Common myeloid progenitor, CD34-positive (primary cell): ENCODE measurements around the gene NPR1.
A peak's percentile ranks its signal among the peaks of the same experiment; 100 is the strongest.
"Not testable (repeated sequence)": the region's sequence is repeated elsewhere in the genome, so short reads cannot be mapped to it uniquely, and the experiment has no call there.

ENCODE experiments used
- CTCF ChIA-PET: fragments of 350-600 bp; sonication (Branson Sonifier 250); formaldehyde crosslinking; loops from one replicate; lab custom pipeline; 2021; ENCODE audit warnings: antibody characterized with exemption; lab: Charles Lee
- POLR2A ChIA-PET: fragments of 350-600 bp; sonication (Branson Sonifier 250); formaldehyde crosslinking; loops from one replicate; lab custom pipeline; 2021; ENCODE audit warnings: antibody characterized with exemption; lab: Charles Lee
- DNase-seq, 3 donors: peaks; one replicate each; pipeline versions ENCODE4 v3.0.0 to v3.0.0-alpha.2; 2013
- H3K27ac ChIP-seq, 2 experiments: 1 replicate in 1 of 2; 2 replicates in 1 of 2; pipeline ENCODE4 v1.7.0; 2013; ENCODE audit warnings: inconsistent platforms in 2 of 2, low read length in 2 of 2, mild to moderate bottlenecking in 2 of 2, low read depth in 1 of 2, moderate library complexity in 1 of 2; ENCODE audit not compliant: severe bottlenecking in 2 of 2, insufficient read depth in 1 of 2, poor library complexity in 1 of 2
- H3K27me3 ChIP-seq, 5 experiments: replicated peaks in 2 of 5; 1 replicate in 3 of 5; 2 replicates in 2 of 5; pipeline versions ENCODE4 v1.6.1 to v1.7.0; 2013; ENCODE audit warnings: low read length in 4 of 5, mild to moderate bottlenecking in 2 of 5, moderate library complexity in 2 of 5, inconsistent platforms in 1 of 5; ENCODE audit not compliant: insufficient read depth in 5 of 5, control insufficient read depth in 4 of 5
- H3K36me3 ChIP-seq, 4 experiments: 1 replicate in 2 of 4; 2 replicates in 2 of 4; pipeline versions ENCODE4 v1.6.1 to v1.7.0; 2013; ENCODE audit warnings: low read length in 3 of 4, control low read depth in 1 of 4, mild to moderate bottlenecking in 1 of 4; ENCODE audit not compliant: control insufficient read depth in 4 of 4, insufficient read depth in 4 of 4
- H3K4me1 ChIP-seq, 4 experiments: 1 replicate in 3 of 4; 2 replicates in 1 of 4; pipeline versions ENCODE4 v1.6.1 to v1.7.1; 2013; ENCODE audit warnings: low read length in 3 of 4, mild to moderate bottlenecking in 3 of 4, control low read depth in 1 of 4, inconsistent platforms in 1 of 4, moderate library complexity in 1 of 4; ENCODE audit not compliant: control insufficient read depth in 4 of 4, insufficient read depth in 4 of 4; ENCODE audit errors: control extremely low read depth in 1 of 4
- H3K4me3 ChIP-seq, 7 experiments: 1 replicate in 4 of 7; 2 replicates in 3 of 7; pipeline versions ENCODE4 v1.5.1 to v1.7.0; 2013; ENCODE audit warnings: mild to moderate bottlenecking in 7 of 7, low read length in 6 of 7, moderate library complexity in 6 of 7, inconsistent platforms in 2 of 7, low read depth in 2 of 7, control low read depth in 1 of 7; ENCODE audit not compliant: insufficient read depth in 4 of 7, control insufficient read depth in 1 of 7; ENCODE audit errors: extremely low read depth in 1 of 7
- H3K9me3 ChIP-seq, 5 experiments: 1 replicate in 4 of 5; 2 replicates in 1 of 5; pipeline versions ENCODE4 v1.6.1 to v1.7.1; 2013; ENCODE audit warnings: low read length in 4 of 5, mild to moderate bottlenecking in 2 of 5, inconsistent platforms in 1 of 5, low read depth in 1 of 5, moderate library complexity in 1 of 5; ENCODE audit not compliant: control insufficient read depth in 4 of 5, insufficient read depth in 2 of 5; ENCODE audit errors: control extremely low read depth in 1 of 5
- WGBS: methylation state at CpG from one replicate; pipeline ENCODE4 v1.1.5; 2013; ENCODE audit not compliant: insufficient coverage; 5-methylcytosine and 5-hydroxymethylcytosine counted together

The NPR1 gene

GRCh38 chr1:153667439-153667838, 11.0 kb upstream of the NPR1 start:
- peaks cover 4 to 13% (median 10%) of the 10 kb centered on the region in 4 experiments for H3K4me1 ChIP-seq
- peaks cover 28 to 73% (median 50%) of the 10 kb centered on the region in 4 experiments for H3K36me3 ChIP-seq
- CTCF ChIA-PET: interaction anchor here (2.1 kb wide), 1 partner anchor 33 kb away, joined by 5 read pairs; the partner anchor contains the start of gene CHTOP
- WGBS: 96% methylated on average over 2 of the region's 4 CpGs
- no peak for DNase-seq
- no peaks in the 10 kb centered on the region for H3K27me3 ChIP-seq
- H3K27ac ChIP-seq: no peak overlapping the region
- POLR2A ChIA-PET: no interaction called here
- H3K4me3 ChIP-seq: no peak overlapping the region
- no peaks in the 10 kb centered on the region for H3K9me3 ChIP-seq

DNA sequence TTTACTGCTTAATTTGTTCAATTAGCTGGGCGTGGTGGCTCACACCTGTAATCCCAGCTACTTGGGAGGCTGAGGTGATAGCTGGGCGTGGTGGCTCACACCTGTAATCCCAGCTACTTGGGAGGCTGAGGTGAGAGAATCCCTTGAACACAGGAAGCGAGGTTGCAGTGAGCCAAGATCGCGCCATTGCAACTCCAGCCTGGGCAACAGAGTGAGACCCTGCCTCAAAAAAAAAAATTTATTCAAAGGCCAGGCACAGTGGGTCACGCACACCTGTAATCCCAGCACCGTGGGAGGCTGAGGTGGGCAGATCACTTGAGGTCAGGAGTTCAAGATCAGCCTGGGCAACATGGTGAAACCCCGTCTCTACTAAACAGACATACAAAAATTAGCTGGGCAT, 9.8 kb upstream of the NPR1 start:
- peaks cover 4 to 13% (median 10%) of the 10 kb centered on the region in 4 experiments for H3K4me1 ChIP-seq
- POLR2A ChIA-PET, H3K9me3 ChIP-seq, H3K27me3 ChIP-seq, DNase-seq, H3K27ac ChIP-seq: not testable (repeated sequence)
- CTCF ChIA-PET: interaction anchor here (1.0 to 1.5 kb wide), 2 partner anchors 40 to 80 kb away, joined by 3 to 4 read pairs; partner anchors contain the start of gene S100A1
- H3K36me3 ChIP-seq: peaks cover 25 to 62% (median 39%) of the 10 kb centered on the region in 4 experiments
- 97% methylated on average over 7 of the region's 8 CpGs for WGBS
- peak overlapping the region in 1 of 7 experiments; percentile 6 for H3K4me3 ChIP-seq

GRCh38 chr1:153669606-153670005, 8.9 kb upstream of the NPR1 start:
- POLR2A ChIA-PET: no interaction called here
- WGBS: 100% methylated on average over 4 of the region's 6 CpGs
- Histone ChIP-seq H3K4me3 (peak overlapping the region in 6 of 7 experiments; percentile 77 to 99 (median 86)), H3K27ac (peak overlapping the region; percentile 95 to 97), H3K36me3 (peaks cover 17 to 52% (median 33%) of the 10 kb centered on the region in 4 experiments), H3K27me3 (no peaks in the 10 kb centered on the region), H3K9me3 (no peaks in the 10 kb centered on the region), H3K4me1 (peaks cover 4 to 13% (median 10%) of the 10 kb centered on the region in 4 experiments)
- no peak for DNase-seq
- CTCF ChIA-PET: interaction anchor here (1.5 kb wide), 1 partner anchor 79 kb away, joined by 4 read pairs; no protein-coding TSS in a partner anchor

GRCh38 chr1:153670257-153670858, 8.1 kb upstream of the NPR1 start:
- Histone ChIP-seq H3K36me3 (peaks cover 10 to 45% (median 27%) of the 10 kb centered on the region in 4 experiments), H3K9me3 (no peaks in the 10 kb centered on the region), H3K4me3 (peak overlapping the region; percentile 59 to 99 (median 85)), H3K4me1 (peaks cover 4 to 13% (median 10%) of the 10 kb centered on the region in 4 experiments), H3K27me3 (no peaks in the 10 kb centered on the region), H3K27ac (peak overlapping the region; percentile 95 to 97)
- POLR2A ChIA-PET: no interaction called here
- CTCF ChIA-PET: interaction anchor here (2.0 kb wide), 2 partner anchors 11 to 102 kb away, joined by 5 to 6 read pairs; partner anchors contain the start of gene SNAPIN
- 6% methylated on average over 17 of the region's 22 CpGs for WGBS
- DNase-seq: no peak

DNA sequence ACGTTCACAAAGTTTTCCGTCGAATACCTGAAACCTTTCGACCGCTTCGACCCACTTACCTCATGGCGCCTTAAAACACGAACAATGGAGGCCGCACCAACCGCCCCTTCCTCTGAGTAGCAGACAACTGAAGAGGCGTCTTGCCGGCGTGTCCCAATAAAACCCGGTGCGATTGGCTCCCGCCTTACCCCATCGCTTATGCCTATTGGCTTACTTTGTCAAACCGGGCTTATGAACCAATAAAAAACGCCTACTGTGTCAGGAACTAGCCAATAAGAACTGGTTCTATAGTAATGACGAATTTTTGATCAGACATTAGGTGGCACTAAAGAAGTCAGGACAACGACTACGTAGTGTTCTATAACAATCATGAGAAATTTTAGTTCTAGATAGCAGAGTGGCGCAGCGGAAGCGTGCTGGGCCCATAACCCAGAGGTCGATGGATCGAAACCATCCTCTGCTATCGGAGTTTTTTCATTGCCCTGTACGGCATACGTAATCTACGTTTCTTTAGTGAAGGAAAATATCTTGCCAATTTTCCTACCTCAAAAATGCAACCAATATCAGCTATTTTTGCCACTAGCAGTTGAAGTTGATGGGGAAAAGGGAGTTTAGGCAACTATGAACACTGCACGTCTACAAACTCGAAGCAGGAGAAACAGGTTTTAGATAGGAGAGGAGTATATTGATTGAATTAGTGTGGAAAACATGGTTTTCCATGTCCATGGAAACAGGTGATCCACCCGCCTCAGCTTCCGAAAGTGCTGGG, 7.4 kb upstream of the NPR1 start, which contains the start of gene ILF2:
Gene ILF2 (minus strand): TSS at position 135 of the 769 bp plus-strand sequence. CDS start 71 bp downstream, at position 64.
- under 1% methylated on average over 32 of the region's 35 CpGs for WGBS

GRCh38 chr1:153671628-153672353, 6.7 kb upstream of the NPR1 start:
- Histone ChIP-seq H3K36me3 (peaks cover 7 to 31% (median 17%) of the 10 kb centered on the region in 4 experiments), H3K4me1 (peaks cover 4 to 13% (median 10%) of the 10 kb centered on the region in 4 experiments), H3K27ac (peak overlapping the region; percentile 42 to 85), H3K4me3 (peak overlapping the region; percentile 49 to 99 (median 84))
- WGBS: 4% methylated on average over 15 of the region's 28 CpGs
- H3K27me3 ChIP-seq, H3K9me3 ChIP-seq, POLR2A ChIA-PET: not testable (repeated sequence)
- CTCF ChIA-PET: interaction anchor here (0.6 to 2.0 kb wide), 10 partner anchors 8 to 574 kb away, joined by 3 to 6 read pairs (median 3); partner anchors contain the start of genes S100A14 and SNAPIN
- DNase-seq: peak; percentile 61 to 79 (median 75)

More for the DNA sequence above, 7.4 kb upstream of the NPR1 start, which contains the start of gene ILF2:
- Histone ChIP-seq H3K27ac (peak within 1 kb of the TSS; percentile 95 to 97), H3K4me1 (peaks cover 4 to 13% (median 10%) of the 10 kb centered on the region in 4 experiments), H3K9me3 (no peaks in the 10 kb centered on the region), H3K4me3 (peak within 1 kb of the TSS; percentile 59 to 99 (median 87)), H3K36me3 (peaks cover 10 to 38% (median 23%) of the 10 kb centered on the region in 4 experiments), H3K27me3 (no peaks in the 10 kb centered on the region)
- ChIA-PET POLR2A (interaction anchor here (0.6 kb wide), 1 partner anchor 98 kb away, joined by 4 read pairs; no protein-coding TSS in a partner anchor), CTCF (interaction anchor here (0.9 to 2.0 kb wide), 6 partner anchors 9 to 102 kb away, joined by 3 to 6 read pairs (median 4); partner anchors contain the start of genes S100A14 and SNAPIN)
- peak; percentile 100 for DNase-seq
